ENCODE results near the gene RHOJ.

GRCh38 chr14:63308723-63309317 is 104.6 kb downstream of the RHOJ start:
- no peak for TF ChIP-seq ZNF3 (CRISPR knock-in tag; IDR thresholded peaks at IDR 0.05)
- TF ChIP-seq CTCF (IDR thresholded peaks at IDR 0.05 in 2 of 3, conservative IDR thresholded peaks at IDR 0.05 in 1 of 3; ENCODE audit: insufficient read depth in 2 of 3, low read depth in 1 of 3, low read length in 3 of 3): peak; percentile 28 to 51 (median 40); a peak in 5 of 6 replicates
- no peak for TF ChIP-seq ZNF318 (IDR thresholded peaks at IDR 0.05; ENCODE audit: borderline replicate concordance in 1 of 2, low read depth in 1 of 2)
- TF ChIP-seq PREB (CRISPR knock-in tag; IDR thresholded peaks at IDR 0.05): no peak
- no peak for TF ChIP-seq ZNF280A (IDR thresholded peaks at IDR 0.05; ENCODE audit: low read depth, partially characterized antibody)
- TF ChIP-seq POLR2A (conservative IDR thresholded peaks at IDR 0.05): no peak
- TF ChIP-seq NFATC3 (IDR thresholded peaks at IDR 0.05): no peak
